H1 (cell line): ENCODE data around the gene CORT. TPM values are rescaled to one million over a fixed set of nuclear protein-coding genes. Genes with fewer than 3 reads are reported as not detected.
A peak's percentile ranks its signal among the peaks of the same experiment; 100 is the strongest.

Experiments used
- BCL11A ChIP-seq, 2 experiments: IDR thresholded peaks; one replicate each; pipeline ENCODE4 v1.6.1; 2011; ENCODE audit warnings: low read depth in 2 of 2, low read length in 2 of 2, mild to moderate bottlenecking in 2 of 2
- CHD2 ChIP-seq: IDR thresholded peaks from 2 replicates; pipeline ENCODE4 v1.6.1; 2012; ENCODE audit warnings: low read length, improper control_type of control experiment
- CHD7 ChIP-seq: fragments of 300-600 bp; sonication (generic); IDR thresholded peaks from 2 replicates; pipeline ENCODE4 v1.7.1; 2012; ENCODE audit warnings: low read length, moderate library complexity, mild to moderate bottlenecking, inconsistent platforms; ENCODE audit not compliant: insufficient replicate concordance
- EP300 ChIP-seq, 2 experiments: IDR thresholded peaks; 1 replicate in 1 of 2; 2 replicates in 1 of 2; pipeline ENCODE4 v1.6.1; 2011 to 2012; ENCODE audit warnings: low read depth in 2 of 2, low read length in 2 of 2, mild to moderate bottlenecking in 2 of 2, borderline replicate concordance in 1 of 2, inconsistent platforms in 1 of 2, moderate library complexity in 1 of 2
- GABPA ChIP-seq: IDR thresholded peaks from 2 replicates; pipeline ENCODE4 v1.6.1; 2011; ENCODE audit warnings: mild to moderate bottlenecking, low read length, moderate library complexity, borderline replicate concordance; ENCODE audit not compliant: insufficient read depth
- SIX5 ChIP-seq: IDR thresholded peaks from 2 replicates; pipeline ENCODE4 v1.6.1; 2011; ENCODE audit warnings: mild to moderate bottlenecking, low read depth, low read length
- USF2 ChIP-seq: IDR thresholded peaks from 2 replicates; pipeline ENCODE4 v1.6.1; 2011; ENCODE audit warnings: low read length, improper control_type of control experiment
- polyA plus RNA-seq, 7 experiments: library from polyadenylated mRNA; depleted of rRNA in 3 of 7; stranded (reverse) in 5 of 7; unstranded in 2 of 7; fragments of >200 nt in 5 of 7; fragments of 200-250 nt in 2 of 7; gene quantifications; 1 replicate in 5 of 7; 2 replicates in 1 of 7; 4 replicates in 1 of 7; pipeline versions ENCODE4 v1.2.1 to v1.2.3, GENCODE V29; 2011 to 2013; ENCODE audit warnings: missing spikeins in 2 of 7, mixed read lengths in 2 of 7
- total RNA-seq: library from RNA; stranded (reverse); fragmentation: NEBNext Ultra II Directional; extraction: Animal tissue kit (Norgen Biotek cat#: 25700); gene quantifications from 2 replicates; pipeline ENCODE4 v1.2.1, GENCODE V29; 2021

Gene CORT
- total and polyA plus RNA-seq, 2 of the 8 experiments (the other 6 are each of a cell fraction or from before 2014, with no cell fraction given), result 0.15 to 0.30 TPM

DNA sequence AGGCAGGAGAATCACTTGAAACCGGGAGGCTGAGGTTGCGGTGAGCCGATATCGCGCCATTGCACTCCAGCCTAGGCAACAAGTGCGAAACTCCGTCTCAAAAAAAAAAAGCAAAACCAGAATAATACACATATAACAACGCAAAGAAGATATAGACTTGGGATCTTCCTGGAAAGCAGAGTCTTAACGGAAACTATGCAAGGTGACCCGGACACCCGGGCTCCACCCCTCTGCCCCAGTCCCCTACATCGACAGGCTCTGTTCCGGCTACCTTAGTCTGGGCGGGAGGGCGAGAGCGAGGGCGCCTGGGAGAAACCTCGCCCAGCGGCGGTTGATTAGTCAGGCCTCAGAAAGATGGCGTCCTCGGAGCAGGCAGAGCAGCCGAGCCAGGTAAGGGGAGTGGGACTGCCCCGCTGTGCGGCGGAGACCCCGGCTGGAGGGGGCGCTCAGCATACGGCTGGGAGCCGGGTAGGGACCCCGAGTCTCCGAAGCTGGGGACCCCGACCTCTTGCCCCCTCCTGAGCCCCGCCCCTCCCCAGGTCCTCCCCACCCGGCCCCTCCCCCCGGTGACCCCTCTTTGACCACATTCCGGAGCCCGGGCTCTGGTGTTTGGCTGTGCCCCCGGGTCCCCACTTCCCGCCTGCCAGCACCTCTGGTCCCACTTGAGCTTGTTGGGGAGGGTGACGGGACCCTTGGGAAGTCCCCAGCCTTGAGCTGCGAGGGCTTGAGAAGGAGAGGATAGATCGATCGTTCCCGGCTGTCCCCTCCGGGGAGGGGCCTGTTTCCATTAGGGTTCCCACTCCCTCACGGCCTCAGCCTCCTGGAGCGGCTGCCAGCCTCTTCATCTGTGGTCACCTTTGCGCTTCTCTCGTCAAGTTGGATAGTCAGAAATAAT, 25.0 kb downstream of the CORT start, which contains the start of gene PEX14 (continued):
- TF ChIP-seq CHD7 (no peak), BCL11A (IDR thresholded peaks at IDR 0.05; ENCODE audit: low read depth in 2 of 2, low read length in 2 of 2) (no peak), EP300 (IDR thresholded peaks at IDR 0.05; ENCODE audit: borderline replicate concordance in 1 of 2, low read depth in 2 of 2, low read length in 2 of 2) (peak in 1 of 2 experiments; percentile 77; a peak in 1 of 3 replicates), USF2 (no peak), SIX5 (peak; percentile 55; the same call in 1 of the 2 replicates), CHD2 (0 out of 2 replicates have a peak, but pooled peaks have one; percentile 22), GABPA (no peak)
